Dermis microvascular lymphatic vessel endothelial cell (primary cell): Measurements from ENCODE around the gene VPS52. TPM values are rescaled to one million over a fixed set of nuclear protein-coding genes. Genes with fewer than 3 reads are reported as not detected.
"Not testable (repeated sequence)": the region's sequence is repeated elsewhere in the genome, so short reads cannot be mapped to it uniquely, and the experiment has no call there.

Source experiments
- DNase-seq, 2 donors: peaks; one replicate each; pipeline versions ENCODE4 v3.0.0 to v3.0.0-alpha.2; 2010; ENCODE audit warnings: low read depth in 2 of 2
- total RNA-seq: library from RNA; depleted of rRNA; stranded (reverse); fragments of >200 nt; gene quantifications from 2 replicates; pipeline ENCODE4 v1.2.1, GENCODE V29; 2014

Gene VPS52
- total RNA-seq, 1 donor from 2014 or later = 25.0 TPM

- no peak for DNase-seq
Observed at GRCh38 chr6:33250731-33251130, 20.9 kb downstream of the VPS52 start.

GRCh38 chr6:33249732-33250630, 21.7 kb downstream of the VPS52 start:
- peak in 1 of 2 donors; percentile 35 for DNase-seq

- DNase-seq = peak; percentile 97 to 99
Observed at GRCh38 chr6:33248932-33249731, 22.5 kb downstream of the VPS52 start.

- DNase-seq = no peak
Observed at GRCh38 chr6:33248643-33248931, 23.1 kb downstream of the VPS52 start.

- peak; percentile 68 to 85 for DNase-seq
Observed at GRCh38 chr6:33247977-33248642, 23.6 kb downstream of the VPS52 start.

GRCh38 chr6:33243476-33243875, 28.2 kb downstream of the VPS52 start:
- no peak for DNase-seq

- DNase-seq = no peak
Observed at GRCh38 chr6:33241968-33242367, 29.7 kb downstream of the VPS52 start.

- DNase-seq = no peak
Observed at GRCh38 chr6:33237741-33238140, 33.9 kb downstream of the VPS52 start.

GRCh38 chr6:33236852-33237251, 34.8 kb downstream of the VPS52 start:
- no peak for DNase-seq

- DNase-seq = no peak
Observed at GRCh38 chr6:33236328-33236727, 35.3 kb downstream of the VPS52 start.

- no peak for DNase-seq
Observed at GRCh38 chr6:33235221-33235634, 36.4 kb downstream of the VPS52 start.

GRCh38 chr6:33226503-33227120, 45.1 kb downstream of the VPS52 start:
- DNase-seq = not testable (repeated sequence)

GRCh38 chr6:33217681-33218080, 54.0 kb downstream of the VPS52 start:
- no peak for DNase-seq

GRCh38 chr6:33217246-33217645, 54.4 kb downstream of the VPS52 start:
- no peak for DNase-seq

- no peak for DNase-seq
Observed at GRCh38 chr6:33216117-33216649, 55.5 kb downstream of the VPS52 start.

- no peak for DNase-seq
Observed at GRCh38 chr6:33215271-33216116, 56.2 kb downstream of the VPS52 start.

GRCh38 chr6:33213989-33214335, 57.7 kb downstream of the VPS52 start:
- DNase-seq = no peak

- DNase-seq = no peak
Observed at GRCh38 chr6:33213166-33213988, 58.3 kb downstream of the VPS52 start.

- DNase-seq = no peak
Observed at GRCh38 chr6:33212857-33213165, 58.9 kb downstream of the VPS52 start.
